ENCODE data around the gene MAK. TPM values are rescaled to one million over a fixed set of nuclear protein-coding genes. Genes with fewer than 3 reads are reported as not detected.
A peak's percentile ranks its signal among the peaks of the same experiment; 100 is the strongest.

Gene MAK
- total RNA-seq, 2 donors from 2014 or later = 0.09 to 1.8 TPM

GRCh38 chr6:10749734-10750133 lies 88.6 kb downstream of the MAK start:
- intact Hi-C loops (cut with DNase I) = loop anchor here (10.0 kb wide), 1 partner anchor 235 kb away; no protein-coding TSS in a partner anchor
- TF ChIP-seq POLR2A (IDR thresholded peaks at IDR 0.05) = no peak
- TF ChIP-seq CTCF (IDR thresholded peaks at IDR 0.05) = no peak
- TF ChIP-seq POLR2AphosphoS5 (IDR thresholded peaks at IDR 0.05) = no peak
- Histone ChIP-seq H3K36me3 (no peaks in the 10 kb centered on the region), H3K9me3 (no peaks in the 10 kb centered on the region), H3K4me1 (replicated peaks) (peaks cover 14% of the 10 kb centered on the region), H3K27me3 (replicated peaks; ENCODE audit: insufficient read depth) (no peaks in the 10 kb centered on the region), H3K4me3 (no peak overlapping the region), H3K27ac (no peak overlapping the region)
- 51% methylated on average over 2 of the region's 2 CpGs for WGBS
- no peak for DNase-seq (ENCODE audit: low spot score)

- TF ChIP-seq POLR2A (IDR thresholded peaks at IDR 0.05) = peak; percentile 79
- peak in 2 of 4 experiments; percentile 13 to 21 for TF ChIP-seq CTCF (IDR thresholded peaks at IDR 0.05)
- TF ChIP-seq POLR2AphosphoS5 (IDR thresholded peaks at IDR 0.05) = peak; percentile 98
- peak within 1 kb of the TSS; percentile 74 to 80 for H3K27ac ChIP-seq
- no peaks in the 10 kb centered on the region for H3K27me3 ChIP-seq (replicated peaks; ENCODE audit: insufficient read depth)
- no peaks in the 10 kb centered on the region for H3K9me3 ChIP-seq
- intact Hi-C loops (cut with DNase I) = loop anchor here (2.0 to 10.0 kb wide), 2 partner anchors 25 to 233 kb away; partner anchors contain the start of gene TMEM14C
- H3K36me3 ChIP-seq = no peaks in the 10 kb centered on the region
- H3K4me1 ChIP-seq (replicated peaks) = peaks cover 14% of the 10 kb centered on the region
- WGBS = under 1% methylated on average over 50 of the region's 52 CpGs
- DNase-seq (ENCODE audit: low spot score) = peak; percentile 100
- peak within 1 kb of the TSS; percentile 55 to 64 for H3K4me3 ChIP-seq
Observed at GRCh38 chr6:10747251-10747972, 90.9 kb downstream of the MAK start, which contains the start of gene TMEM14B. Gene TMEM14B (plus strand): TSS chr6:10747805. CDS start chr6:10749246, 1,441 bp downstream.

- no peaks in the 10 kb centered on the region for H3K9me3 ChIP-seq
- DNase-seq (ENCODE audit: low spot score) = no peak
Observed at GRCh38 chr6:10746915-10747250, 91.5 kb downstream of the MAK start.

GRCh38 chr6:10745116-10745515 lies 93.2 kb downstream of the MAK start:
- intact Hi-C loops (cut with DNase I) = loop anchor here (10.0 kb wide), 1 partner anchor 230 kb away; no protein-coding TSS in a partner anchor
- Histone ChIP-seq H3K27ac (no peak overlapping the region), H3K4me1 (replicated peaks) (peaks cover 14% of the 10 kb centered on the region), H3K27me3 (replicated peaks; ENCODE audit: insufficient read depth) (no peaks in the 10 kb centered on the region), H3K9me3 (no peaks in the 10 kb centered on the region), H3K36me3 (no peaks in the 10 kb centered on the region), H3K4me3 (no peak overlapping the region)
- no peak for TF ChIP-seq POLR2AphosphoS5 (IDR thresholded peaks at IDR 0.05)
- TF ChIP-seq POLR2A (IDR thresholded peaks at IDR 0.05) = no peak
- no peak for TF ChIP-seq CTCF (IDR thresholded peaks at IDR 0.05)
- DNase-seq (ENCODE audit: low spot score) = no peak
- WGBS = 82% methylated on average over 5 of the region's 5 CpGs

More at GRCh38 chr6:10746915-10747250, 91.5 kb downstream of the MAK start:
- no peaks in the 10 kb centered on the region for H3K27me3 ChIP-seq (replicated peaks; ENCODE audit: insufficient read depth)
- H3K27ac ChIP-seq = peak overlapping the region; percentile 74 to 80
- H3K4me3 ChIP-seq = peak overlapping the region; percentile 55 to 64
- H3K36me3 ChIP-seq = no peaks in the 10 kb centered on the region
- no peak for TF ChIP-seq POLR2AphosphoS5 (IDR thresholded peaks at IDR 0.05)
- no peak for TF ChIP-seq POLR2A (IDR thresholded peaks at IDR 0.05)
- TF ChIP-seq CTCF (IDR thresholded peaks at IDR 0.05) = no peak
- intact Hi-C loops (cut with DNase I) = loop anchor here (2.0 to 10.0 kb wide), 2 partner anchors 24 to 232 kb away; partner anchors contain the start of gene TMEM14C
- H3K4me1 ChIP-seq (replicated peaks) = peaks cover 14% of the 10 kb centered on the region
- 23% methylated on average over 9 of the region's 9 CpGs for WGBS
